DOHH2 (cell line): ENCODE data around the gene LGALS7.
"Not testable (repeated sequence)": the region's sequence is repeated elsewhere in the genome, so short reads cannot be mapped to it uniquely, and the experiment has no call there.

ENCODE experiments used
- H3F3A ChIP-seq: fragments of 200-600 bp; sonication (generic), shearing (Covaris generic); 2 replicates; pipeline ENCODE4 v1.6.0; 2016; ENCODE audit warnings: antibody characterized with exemption, mild to moderate bottlenecking; ENCODE audit not compliant: control insufficient read depth, insufficient read depth
- H3K27ac ChIP-seq: fragments of 200-600 bp; sonication (generic); 2 replicates; pipeline ENCODE4 v1.5.1; 2014; ENCODE audit warnings: low read depth, mild to moderate bottlenecking, low read length, moderate library complexity
- H3K27me3 ChIP-seq: fragments of 200-600 bp; sonication (generic); 2 replicates; pipeline ENCODE4 v1.6.1; 2014; ENCODE audit warnings: mild to moderate bottlenecking, low read length, mixed read lengths; ENCODE audit not compliant: control insufficient read depth
- H3K36me3 ChIP-seq: fragments of 200-600 bp; sonication (generic); 2 replicates; pipeline ENCODE4 v1.6.1; 2014; ENCODE audit warnings: mild to moderate bottlenecking, low read length, moderate library complexity, mixed read lengths; ENCODE audit not compliant: control insufficient read depth
- H3K4me1 ChIP-seq: fragments of 200-600 bp; sonication (generic); 2 replicates; pipeline ENCODE4 v1.6.1; 2014; ENCODE audit warnings: mild to moderate bottlenecking, low read length, mixed read lengths; ENCODE audit not compliant: control insufficient read depth
- H3K4me2 ChIP-seq: fragments of 200-600 bp; sonication (generic); 2 replicates; pipeline ENCODE4 v1.6.0; 2014; ENCODE audit warnings: mild to moderate bottlenecking, low read length, moderate library complexity
- H3K4me3 ChIP-seq: fragments of 200-600 bp; sonication (generic); 2 replicates; pipeline ENCODE4 v1.5.1; 2014; ENCODE audit warnings: mild to moderate bottlenecking, low read length, mixed read lengths
- H3K79me2 ChIP-seq: fragments of 200-600 bp; sonication (generic); 2 replicates; pipeline ENCODE4 v1.6.1; 2014; ENCODE audit warnings: mild to moderate bottlenecking, low read length, mixed read lengths; ENCODE audit not compliant: control insufficient read depth
- H3K9me2 ChIP-seq: fragments of 200-600 bp; sonication (generic); replicated peaks from 2 replicates; pipeline ENCODE4 v1.6.1; 2014; ENCODE audit warnings: mild to moderate bottlenecking, low read length, mixed read lengths; ENCODE audit not compliant: control insufficient read depth
- H3K9me3 ChIP-seq: fragments of 200-600 bp; sonication (generic); 2 replicates; pipeline ENCODE4 v1.6.1; 2014; ENCODE audit warnings: antibody characterized with exemption, low read length, mixed read lengths; ENCODE audit not compliant: control insufficient read depth, insufficient read depth
- H4K20me1 ChIP-seq: fragments of 200-600 bp; sonication (generic); 2 replicates; pipeline ENCODE4 v1.6.0; 2014; ENCODE audit warnings: low read depth, mild to moderate bottlenecking, antibody characterized with exemption, low read length, moderate library complexity; ENCODE audit not compliant: control insufficient read depth, insufficient read depth
- CTCF ChIP-seq: fragments of 200-600 bp; sonication (generic); IDR thresholded peaks from one replicate; pipeline ENCODE4 v1.5.1; 2014; ENCODE audit warnings: antibody characterized with exemption, mild to moderate bottlenecking, low read depth, low read length; ENCODE audit not compliant: poor library complexity, severe bottlenecking
- EZH2phosphoT487 ChIP-seq: fragments of 200-600 bp; sonication (generic); IDR thresholded peaks from 2 replicates; pipeline ENCODE4 v1.6.1; 2017; ENCODE audit warnings: borderline replicate concordance, mild to moderate bottlenecking, antibody characterized with exemption, low read length, moderate library complexity, mixed read lengths

Gene LGALS7

DNA sequence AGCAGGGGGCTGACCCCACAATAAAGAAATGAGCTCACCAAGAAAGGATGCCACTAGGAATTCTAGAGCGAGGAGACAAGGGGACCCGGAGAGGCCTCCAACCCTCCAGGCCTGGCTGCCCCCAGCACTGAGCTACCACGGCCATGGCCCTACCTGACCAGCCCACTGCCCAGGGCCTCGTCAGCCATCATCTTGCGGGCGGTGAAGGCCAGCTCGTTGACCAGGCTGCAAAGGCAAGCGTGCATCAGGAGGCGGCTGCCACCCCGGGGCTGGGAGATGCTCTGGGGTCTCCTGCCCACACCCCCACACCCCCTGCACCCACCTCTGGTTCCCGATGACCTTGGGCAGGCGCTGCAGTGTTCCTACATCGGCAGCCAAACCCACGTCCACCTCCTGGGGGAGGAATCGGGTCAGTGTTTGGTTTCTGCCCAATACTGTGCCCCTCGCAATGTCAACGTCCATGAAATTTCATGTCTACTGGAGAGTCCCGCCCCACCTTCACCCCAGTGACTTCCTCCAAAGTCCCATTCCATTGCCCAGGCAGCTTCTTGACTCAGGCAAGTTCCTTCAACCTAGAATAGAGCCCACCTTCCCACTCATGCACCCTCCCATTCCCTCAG is 42.9 kb upstream of the LGALS7 start:
- H3K27ac ChIP-seq = no peak overlapping the region
- H3K4me2 ChIP-seq = no peak overlapping the region
- no peaks in the 10 kb centered on the region for H4K20me1 ChIP-seq
- no peaks in the 10 kb centered on the region for H3K79me2 ChIP-seq
- H3K9me3 ChIP-seq = no peaks in the 10 kb centered on the region
- TF ChIP-seq EZH2phosphoT487 = no peak
- TF ChIP-seq CTCF = no peak
- H3K9me2 ChIP-seq = no peaks in the 10 kb centered on the region
- peaks cover 16% of the 10 kb centered on the region for H3K36me3 ChIP-seq
- H3K4me3 ChIP-seq = no peak overlapping the region
- H3F3A ChIP-seq = no peaks in the 10 kb centered on the region
- H3K4me1 ChIP-seq = no peaks in the 10 kb centered on the region
- no peaks in the 10 kb centered on the region for H3K27me3 ChIP-seq

DNA sequence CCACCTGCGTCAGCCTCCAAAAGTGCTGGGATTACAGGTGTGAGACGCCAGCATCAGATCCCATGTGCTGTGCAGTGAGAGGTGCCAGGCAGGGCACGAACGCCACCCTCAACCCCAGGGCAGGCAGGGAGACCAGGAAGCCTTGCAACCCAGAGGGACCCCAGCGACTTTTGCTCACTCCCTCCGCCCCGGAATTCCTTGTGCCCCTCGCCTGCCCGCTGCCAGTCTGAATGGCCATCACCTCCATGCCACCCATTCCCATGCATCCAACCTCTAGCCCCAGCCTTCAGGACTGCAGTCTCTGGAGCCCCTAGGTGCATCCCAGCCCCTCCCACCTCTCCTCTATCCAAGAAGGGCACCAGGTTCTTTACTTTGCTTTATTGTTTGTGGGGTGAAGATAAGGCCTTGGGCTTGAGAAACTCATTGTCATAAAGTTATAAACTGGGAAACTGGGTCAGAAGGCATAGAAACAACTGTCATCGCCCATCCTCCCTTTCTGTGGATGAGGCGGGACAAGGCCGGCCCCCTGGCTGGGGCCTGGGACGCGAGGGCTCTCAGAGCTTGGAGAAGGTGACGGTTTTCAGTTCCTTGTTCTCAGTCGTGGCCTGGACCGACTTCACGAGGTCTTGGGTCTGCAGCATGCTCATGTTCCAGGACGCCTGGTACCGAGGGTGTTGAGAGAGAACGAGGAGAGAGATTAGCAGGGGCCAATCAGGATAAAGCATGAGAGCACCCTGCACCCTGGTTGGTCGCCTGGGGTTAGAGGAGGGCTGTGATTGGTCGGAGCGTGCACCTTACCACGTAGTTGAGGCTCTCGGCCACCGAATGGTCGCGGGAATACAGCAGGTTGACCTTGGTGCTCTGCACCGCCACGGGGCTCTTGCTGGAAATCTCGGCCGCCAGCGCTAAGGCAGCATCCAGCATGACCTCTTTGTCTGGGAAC is 42.0 kb upstream of the LGALS7 start:
- Histone ChIP-seq H3K4me1 (no peaks in the 10 kb centered on the region), H3K4me3 (no peak overlapping the region), H3K9me2 (no peaks in the 10 kb centered on the region), H3K27ac (no peak overlapping the region), H3K27me3 (no peaks in the 10 kb centered on the region), H3K36me3 (peaks cover 16% of the 10 kb centered on the region), H3K4me2 (no peak overlapping the region), H3K9me3 (no peaks in the 10 kb centered on the region), H3F3A (no peaks in the 10 kb centered on the region), H3K79me2 (no peaks in the 10 kb centered on the region), H4K20me1 (no peaks in the 10 kb centered on the region)
- TF ChIP-seq EZH2phosphoT487 (no peak), CTCF (no peak)

DNA sequence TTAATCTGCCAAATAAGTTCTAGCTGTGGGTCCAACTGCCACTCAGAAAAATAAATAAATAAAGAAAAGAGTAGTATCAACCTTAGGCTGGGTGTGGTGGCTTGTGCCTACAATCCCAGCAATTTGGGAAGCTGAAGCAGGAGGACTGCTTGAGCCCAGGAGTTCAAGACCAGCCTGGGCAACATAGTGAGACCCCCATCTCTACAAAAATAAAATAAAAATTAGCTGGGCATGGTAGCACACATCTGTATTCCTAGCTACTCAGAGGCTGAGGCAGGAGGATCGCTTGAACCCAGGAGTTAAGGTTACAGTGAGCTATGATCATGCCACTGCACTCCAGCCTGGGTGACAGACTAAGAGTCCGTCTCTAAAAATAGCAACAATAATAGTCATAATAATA is 40.6 kb upstream of the LGALS7 start:
- H3K4me3 ChIP-seq, H3K9me3 ChIP-seq, H3K79me2 ChIP-seq, H3K4me2 ChIP-seq, H3K27me3 ChIP-seq, H3K9me2 ChIP-seq, H3K27ac ChIP-seq, H4K20me1 ChIP-seq, H3F3A ChIP-seq, H3K4me1 ChIP-seq: not testable (repeated sequence)
- peaks cover 16% of the 10 kb centered on the region for H3K36me3 ChIP-seq

DNA sequence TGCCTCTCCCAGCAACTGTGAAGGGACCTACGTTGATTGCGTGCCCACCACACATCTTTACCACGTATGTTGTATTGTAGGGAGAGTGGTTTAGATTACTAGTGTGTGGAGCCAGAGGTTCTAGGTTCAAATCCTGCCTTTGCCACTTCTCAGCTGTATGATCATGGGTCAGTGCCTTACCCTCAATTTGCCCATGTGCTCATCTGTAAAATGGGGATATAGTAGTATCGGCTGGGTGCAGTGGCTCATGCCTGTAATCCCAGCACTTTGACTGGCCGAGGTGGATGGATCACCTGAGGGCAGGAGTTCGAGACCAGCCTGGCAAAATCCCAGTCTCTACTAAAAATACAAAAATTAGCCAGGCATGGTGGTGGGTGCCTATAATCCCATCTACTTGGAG is 40.0 kb upstream of the LGALS7 start:
- Histone ChIP-seq H3K36me3 (peaks cover 16% of the 10 kb centered on the region), H3K27me3 (no peaks in the 10 kb centered on the region), H3K79me2 (no peaks in the 10 kb centered on the region), H4K20me1 (no peaks in the 10 kb centered on the region), H3K4me3 (no peak overlapping the region), H3K9me2 (no peaks in the 10 kb centered on the region), H3K9me3 (no peaks in the 10 kb centered on the region), H3K27ac (no peak overlapping the region), H3K4me2 (no peak overlapping the region), H3K4me1 (no peaks in the 10 kb centered on the region), H3F3A (no peaks in the 10 kb centered on the region)
- TF ChIP-seq CTCF (no peak), EZH2phosphoT487 (no peak)
